ENCODE results near the gene PDZD2. TPM values are rescaled to one million over a fixed set of nuclear protein-coding genes. Genes with fewer than 3 reads are reported as not detected.
"Not testable (repeated sequence)": the region's sequence is repeated elsewhere in the genome, so short reads cannot be mapped to it uniquely, and the experiment has no call there.

Gene PDZD2
- total and polyA plus RNA-seq, 9 donors, result 21.2 to 58.2 (median 37.8) TPM

DNA sequence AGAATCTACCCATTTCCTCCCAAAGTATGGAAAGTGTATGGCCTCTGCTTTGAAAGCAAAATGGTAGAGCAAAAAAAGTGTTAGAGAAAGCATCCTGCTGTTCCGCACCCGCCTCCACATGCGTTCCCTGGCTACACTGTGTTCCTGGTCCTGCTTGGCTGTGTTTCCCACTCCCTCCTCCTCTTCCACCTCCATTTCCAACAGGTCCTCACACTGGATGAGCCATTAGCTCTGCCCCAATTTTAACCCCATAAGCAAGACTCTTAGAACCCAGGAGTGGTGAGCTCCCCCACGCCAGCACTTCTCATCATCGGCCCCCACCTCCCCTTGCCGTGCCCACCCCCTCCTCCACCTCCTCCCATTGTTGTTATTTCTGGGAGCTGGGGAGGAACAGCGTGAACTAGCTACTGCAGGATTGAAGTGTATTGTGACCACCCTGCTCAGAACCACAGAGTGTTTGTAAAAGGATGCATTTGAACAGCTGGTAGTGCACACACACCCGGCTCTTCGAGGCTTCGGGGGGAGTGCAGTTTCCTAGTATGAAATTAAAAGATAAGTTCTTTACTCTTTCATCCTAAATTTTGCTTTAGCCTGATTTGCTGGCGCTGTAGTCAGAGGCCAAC is 120.0 kb downstream of the PDZD2 start:
- Histone ChIP-seq H3K27ac (no peak overlapping the region), H3K4me3 (no peak overlapping the region), H3K27me3 (no peaks in the 10 kb centered on the region), H3K4me1 (ENCODE audit: insufficient read depth) (no peaks in the 10 kb centered on the region), H3K9me3 (no peaks in the 10 kb centered on the region), H3K36me3 (no peaks in the 10 kb centered on the region)
- WGBS, 3 donors, result 10 to 16% (median 13%) methylated on average over 11 of the region's 11 CpGs
- TF ChIP-seq POLR2A (IDR thresholded peaks at IDR 0.05), result no peak
- no peak for TF ChIP-seq CTCF (IDR thresholded peaks at IDR 0.05)
- TF ChIP-seq EP300 (IDR thresholded peaks at IDR 0.05), result no peak
- intact Hi-C loops (cut with DNase I), result no loop called here
- peak in 1 of 5 donors; percentile 42 for DNase-seq

DNA sequence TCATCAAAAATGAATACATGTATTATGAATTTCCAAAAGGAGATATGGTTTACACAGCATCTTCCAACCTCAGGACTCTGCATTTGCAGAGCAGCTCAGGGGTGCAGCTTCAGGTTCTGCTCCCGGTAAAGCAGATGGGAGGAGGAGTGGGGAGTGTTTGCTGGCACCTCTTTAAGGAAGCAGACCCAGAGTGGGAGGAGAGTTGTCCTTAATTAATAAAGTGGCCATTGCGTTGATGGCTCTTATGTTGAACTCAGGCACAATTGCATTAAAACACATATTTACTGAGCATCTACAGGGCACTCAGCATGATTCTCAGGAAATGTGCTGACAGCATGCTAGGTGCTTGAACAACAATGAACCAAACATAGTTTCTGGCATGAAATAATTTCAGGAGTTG is 121.0 kb downstream of the PDZD2 start:
- WGBS, 3 donors, result 50 to 57% (median 51%) methylated on average over 2 of the region's 2 CpGs
- Histone ChIP-seq H3K36me3 (no peaks in the 10 kb centered on the region), H3K4me1 (ENCODE audit: insufficient read depth) (no peaks in the 10 kb centered on the region), H3K27ac (no peak overlapping the region), H3K27me3 (no peaks in the 10 kb centered on the region), H3K4me3 (no peak overlapping the region), H3K9me3 (no peaks in the 10 kb centered on the region)
- DNase-seq, result no peak
- intact Hi-C loops (cut with DNase I), result no loop called here
- no peak for TF ChIP-seq EP300 (IDR thresholded peaks at IDR 0.05)
- no peak for TF ChIP-seq CTCF (IDR thresholded peaks at IDR 0.05)

- no peaks in the 10 kb centered on the region for H3K36me3 ChIP-seq
- intact Hi-C loops (cut with DNase I), result no loop called here
- DNase-seq, result no peak
- TF ChIP-seq CTCF (IDR thresholded peaks at IDR 0.05), result no peak
- TF ChIP-seq EP300 (IDR thresholded peaks at IDR 0.05), result no peak
- TF ChIP-seq POLR2A (IDR thresholded peaks at IDR 0.05), result no peak
- H3K4me3 ChIP-seq, result no peak overlapping the region
- H3K27ac ChIP-seq, result no peak overlapping the region
- WGBS, 3 donors, result 82 to 96% (median 91%) methylated on average over 5 of the region's 5 CpGs
- no peaks in the 10 kb centered on the region for H3K9me3 ChIP-seq
- no peaks in the 10 kb centered on the region for H3K27me3 ChIP-seq
- no peaks in the 10 kb centered on the region for H3K4me1 ChIP-seq (ENCODE audit: insufficient read depth)
Observed at GRCh38 chr5:31761877-31762276, 122.9 kb downstream of the PDZD2 start.

GRCh38 chr5:31763424-31763823 is 124.5 kb downstream of the PDZD2 start:
- H3K27ac ChIP-seq, result no peak overlapping the region
- no peak for DNase-seq
- H3K9me3 ChIP-seq, result no peaks in the 10 kb centered on the region
- no peaks in the 10 kb centered on the region for H3K4me1 ChIP-seq (ENCODE audit: insufficient read depth)
- 95 to 96% (median 95%) methylated on average over 6 of the region's 6 CpGs for WGBS, 3 donors
- no peak for TF ChIP-seq CTCF (IDR thresholded peaks at IDR 0.05)
- no peak for TF ChIP-seq EP300 (IDR thresholded peaks at IDR 0.05)
- TF ChIP-seq POLR2A (IDR thresholded peaks at IDR 0.05), result no peak
- H3K4me3 ChIP-seq, result no peak overlapping the region
- H3K36me3 ChIP-seq, result no peaks in the 10 kb centered on the region
- H3K27me3 ChIP-seq, result no peaks in the 10 kb centered on the region
- intact Hi-C loops (cut with DNase I), result no loop called here

GRCh38 chr5:31764687-31765086 is 125.8 kb downstream of the PDZD2 start:
- H3K4me3 ChIP-seq; intact Hi-C loops (cut with DNase I); H3K4me1 ChIP-seq (ENCODE audit: insufficient read depth); DNase-seq; H3K27me3 ChIP-seq; H3K27ac ChIP-seq; H3K36me3 ChIP-seq; H3K9me3 ChIP-seq: not testable (repeated sequence)
- 87 to 88% (median 87%) methylated on average over 14 of the region's 14 CpGs for WGBS, 3 donors
